Activated naive CD8-positive, alpha-beta T cell treated with anti-CD3 and anti-CD28 coated beads, Interleukin-2, amount 10 ng/mL, durations not matched to agents 7 days and 5 days (primary cell): ENCODE results near the gene SYNPR. TPM values are rescaled to one million over a fixed set of nuclear protein-coding genes. Genes with fewer than 3 reads are reported as not detected.
"Not testable (repeated sequence)": the region's sequence is repeated elsewhere in the genome, so short reads cannot be mapped to it uniquely, and the experiment has no call there.

ENCODE experiments used
- ATAC-seq: fragments of 150-1000 bp; cut with Tn5 transposase; one replicate; pipeline ENCODE4 v1.10.0; 2021; ENCODE audit warnings: low read depth, moderate library complexity
- POLR2A ChIA-PET: fragments of 350-600 bp; sonication (Branson Sonifier 250); formaldehyde crosslinking; loops from one replicate; lab custom pipeline; 2021; ENCODE audit warnings: antibody characterized with exemption; lab: Charles Lee
- DNase-seq: peaks from one replicate; pipeline ENCODE4 v3.0.0; 2021
- H3K27ac Mint-ChIP-seq: one replicate; pipeline ENCODE4 v1.8.0; 2022; ENCODE audit warnings: mild to moderate bottlenecking, mixed read lengths
- H3K27me3 Mint-ChIP-seq: one replicate; pipeline ENCODE4 v1.8.0; 2022; ENCODE audit warnings: mild to moderate bottlenecking, moderate library complexity, mixed read lengths
- H3K36me3 Mint-ChIP-seq: one replicate; pipeline ENCODE4 v1.8.0; 2021; ENCODE audit warnings: mild to moderate bottlenecking, mixed read lengths
- H3K4me1 Mint-ChIP-seq: one replicate; pipeline ENCODE4 v1.8.0; 2021; ENCODE audit warnings: mixed read lengths
- H3K4me3 Mint-ChIP-seq: one replicate; pipeline ENCODE4 v1.8.0; 2022; ENCODE audit warnings: mild to moderate bottlenecking, moderate library complexity, mixed read lengths
- H3K9me3 Mint-ChIP-seq: one replicate; pipeline ENCODE4 v1.8.0; 2021; ENCODE audit warnings: mixed read lengths
- total RNA-seq, 2 experiments: library from RNA; stranded (reverse); gene quantifications; one replicate each; pipeline ENCODE4 v1.2.3, GENCODE V29; 2021

SYNPR gene
- total RNA-seq: not detected

GRCh38 chr3:63278171-63279004 lies at the start of gene SYNPR:
Gene SYNPR, plus strand, starts transcription at chr3:63278308.
- Mint-ChIP-seq H3K27me3 (peaks cover 23% of the 10 kb centered on the region), H3K4me1 (no peaks in the 10 kb centered on the region), H3K4me3 (no peak within 1 kb of the TSS), H3K27ac (no peak within 1 kb of the TSS), H3K36me3 (no peaks in the 10 kb centered on the region), H3K9me3 (no peaks in the 10 kb centered on the region)
- POLR2A ChIA-PET: no interaction called here
- no peak for ATAC-seq
- no peak for DNase-seq

GRCh38 chr3:63228677-63229076 lies 49.4 kb upstream of the SYNPR start:
- ATAC-seq: no peak
- H3K9me3 Mint-ChIP-seq: no peaks in the 10 kb centered on the region
- H3K4me1 Mint-ChIP-seq: peaks cover 1% of the 10 kb centered on the region
- POLR2A ChIA-PET: no interaction called here
- H3K4me3 Mint-ChIP-seq: no peak overlapping the region
- no peak for DNase-seq
- no peak overlapping the region for H3K27ac Mint-ChIP-seq
- no peaks in the 10 kb centered on the region for H3K27me3 Mint-ChIP-seq
- no peaks in the 10 kb centered on the region for H3K36me3 Mint-ChIP-seq

- POLR2A ChIA-PET: no interaction called here
- Mint-ChIP-seq H3K9me3 (no peaks in the 10 kb centered on the region), H3K27ac (no peak overlapping the region), H3K36me3 (no peaks in the 10 kb centered on the region), H3K4me3 (no peak overlapping the region), H3K27me3 (no peaks in the 10 kb centered on the region), H3K4me1 (peaks cover 1% of the 10 kb centered on the region)
- ATAC-seq: no peak
- DNase-seq: no peak
Measured at GRCh38 chr3:63230146-63230545, 48.0 kb upstream of the SYNPR start.

GRCh38 chr3:63231643-63232042 lies 46.5 kb upstream of the SYNPR start:
- Mint-ChIP-seq H3K27ac (no peak overlapping the region), H3K27me3 (no peaks in the 10 kb centered on the region), H3K36me3 (no peaks in the 10 kb centered on the region), H3K9me3 (no peaks in the 10 kb centered on the region), H3K4me1 (peaks cover 1% of the 10 kb centered on the region), H3K4me3 (no peak overlapping the region)
- DNase-seq (no peak), ATAC-seq (no peak)
- POLR2A ChIA-PET: no interaction called here

GRCh38 chr3:63232764-63233396 lies 45.2 kb upstream of the SYNPR start:
- H3K4me3 Mint-ChIP-seq: no peak overlapping the region
- H3K27ac Mint-ChIP-seq: no peak overlapping the region
- H3K4me1 Mint-ChIP-seq: peaks cover 1% of the 10 kb centered on the region
- no peak for ATAC-seq
- no peaks in the 10 kb centered on the region for H3K36me3 Mint-ChIP-seq
- H3K27me3 Mint-ChIP-seq: no peaks in the 10 kb centered on the region
- DNase-seq: no peak
- H3K9me3 Mint-ChIP-seq: no peaks in the 10 kb centered on the region
- POLR2A ChIA-PET: no interaction called here

GRCh38 chr3:63240381-63240902 lies 37.7 kb upstream of the SYNPR start:
- no peak overlapping the region for H3K4me3 Mint-ChIP-seq
- no peaks in the 10 kb centered on the region for H3K27me3 Mint-ChIP-seq
- ATAC-seq: no peak
- no peak overlapping the region for H3K27ac Mint-ChIP-seq
- no peaks in the 10 kb centered on the region for H3K4me1 Mint-ChIP-seq
- H3K9me3 Mint-ChIP-seq: no peaks in the 10 kb centered on the region
- H3K36me3 Mint-ChIP-seq: no peaks in the 10 kb centered on the region
- DNase-seq: no peak
- POLR2A ChIA-PET: no interaction called here

GRCh38 chr3:63242124-63242523 lies 36.0 kb upstream of the SYNPR start:
- Mint-ChIP-seq H3K27me3 (no peaks in the 10 kb centered on the region), H3K9me3 (no peaks in the 10 kb centered on the region), H3K4me3 (no peak overlapping the region), H3K27ac (no peak overlapping the region), H3K4me1 (no peaks in the 10 kb centered on the region), H3K36me3 (no peaks in the 10 kb centered on the region)
- POLR2A ChIA-PET: no interaction called here
- ATAC-seq (no peak), DNase-seq (no peak)

- Mint-ChIP-seq H3K4me1 (no peaks in the 10 kb centered on the region), H3K27me3 (no peaks in the 10 kb centered on the region), H3K9me3 (no peaks in the 10 kb centered on the region), H3K36me3 (no peaks in the 10 kb centered on the region), H3K4me3 (no peak overlapping the region), H3K27ac (no peak overlapping the region)
- ATAC-seq (no peak), DNase-seq (no peak)
- POLR2A ChIA-PET: no interaction called here
Measured at GRCh38 chr3:63244486-63244885, 33.6 kb upstream of the SYNPR start.

- ATAC-seq (no peak), DNase-seq (no peak)
- H3K4me1 Mint-ChIP-seq: no peaks in the 10 kb centered on the region
- H3K27me3 Mint-ChIP-seq: no peaks in the 10 kb centered on the region
- H3K4me3 Mint-ChIP-seq: no peak overlapping the region
- no peaks in the 10 kb centered on the region for H3K9me3 Mint-ChIP-seq
- no peak overlapping the region for H3K27ac Mint-ChIP-seq
- POLR2A ChIA-PET: no interaction called here
- no peaks in the 10 kb centered on the region for H3K36me3 Mint-ChIP-seq
Measured at GRCh38 chr3:63245726-63246241, 32.3 kb upstream of the SYNPR start.

- POLR2A ChIA-PET: no interaction called here
- ATAC-seq: no peak
- no peaks in the 10 kb centered on the region for H3K36me3 Mint-ChIP-seq
Measured at GRCh38 chr3:63248015-63248414, 30.1 kb upstream of the SYNPR start.

GRCh38 chr3:63251499-63251898 lies 26.6 kb upstream of the SYNPR start:
- DNase-seq (no peak), ATAC-seq (no peak)
- no peaks in the 10 kb centered on the region for H3K36me3 Mint-ChIP-seq
- H3K4me1 Mint-ChIP-seq: no peaks in the 10 kb centered on the region
- POLR2A ChIA-PET: no interaction called here
- H3K27me3 Mint-ChIP-seq: no peaks in the 10 kb centered on the region
- no peak overlapping the region for H3K4me3 Mint-ChIP-seq
- no peaks in the 10 kb centered on the region for H3K9me3 Mint-ChIP-seq
- no peak overlapping the region for H3K27ac Mint-ChIP-seq

More at GRCh38 chr3:63248015-63248414, 30.1 kb upstream of the SYNPR start:
- no peak for DNase-seq
- Mint-ChIP-seq H3K27me3 (no peaks in the 10 kb centered on the region), H3K4me3 (no peak overlapping the region), H3K9me3 (no peaks in the 10 kb centered on the region), H3K27ac (no peak overlapping the region), H3K4me1 (no peaks in the 10 kb centered on the region)

- H3K36me3 Mint-ChIP-seq, H3K4me1 Mint-ChIP-seq, H3K9me3 Mint-ChIP-seq, H3K27ac Mint-ChIP-seq, POLR2A ChIA-PET, DNase-seq, H3K27me3 Mint-ChIP-seq, H3K4me3 Mint-ChIP-seq, ATAC-seq: not testable (repeated sequence)
Measured at GRCh38 chr3:63255819-63256218, 22.3 kb upstream of the SYNPR start.

GRCh38 chr3:63264716-63265115 lies 13.4 kb upstream of the SYNPR start:
- H3K4me1 Mint-ChIP-seq: no peaks in the 10 kb centered on the region
- no peaks in the 10 kb centered on the region for H3K27me3 Mint-ChIP-seq
- ATAC-seq (no peak), DNase-seq (no peak)
- H3K9me3 Mint-ChIP-seq: peaks cover 1% of the 10 kb centered on the region
- POLR2A ChIA-PET: no interaction called here
- no peak overlapping the region for H3K27ac Mint-ChIP-seq
- H3K36me3 Mint-ChIP-seq: no peaks in the 10 kb centered on the region
- H3K4me3 Mint-ChIP-seq: no peak overlapping the region

- no peak overlapping the region for H3K27ac Mint-ChIP-seq
- no peaks in the 10 kb centered on the region for H3K9me3 Mint-ChIP-seq
- no peak overlapping the region for H3K4me3 Mint-ChIP-seq
Measured at GRCh38 chr3:63274359-63274758, 3.7 kb upstream of the SYNPR start.

More at GRCh38 chr3:63274359-63274758, 3.7 kb upstream of the SYNPR start:
- no peak for DNase-seq
- POLR2A ChIA-PET: no interaction called here
- no peak for ATAC-seq
- Mint-ChIP-seq H3K36me3 (no peaks in the 10 kb centered on the region), H3K27me3 (peaks cover 13% of the 10 kb centered on the region), H3K4me1 (no peaks in the 10 kb centered on the region)
